B cell (primary cell): ENCODE data around the gene TBCD. TPM values are rescaled to one million over a fixed set of nuclear protein-coding genes. Genes with fewer than 3 reads are reported as not detected.

ENCODE experiments used
- ATAC-seq: fragments of 200-7000 bp; cut with Tn5 transposase; one replicate; pipeline ENCODE4 v1.10.0; 2021; ENCODE audit warnings: low read depth, mild to moderate bottlenecking, moderate number of reproducible peaks, moderate library complexity
- CTCF ChIA-PET: fragments of 350-600 bp; sonication (Branson Sonifier 250); formaldehyde crosslinking; loops from one replicate; lab custom pipeline; 2021; ENCODE audit warnings: antibody characterized with exemption, inconsistent platforms; lab: Charles Lee
- POLR2A ChIA-PET: fragments of 350-600 bp; sonication (Branson Sonifier 250); formaldehyde crosslinking; loops from one replicate; lab custom pipeline; 2021; ENCODE audit warnings: antibody characterized with exemption; lab: Charles Lee
- DNase-seq: peaks from one replicate; pipeline ENCODE4 v3.0.0; 2013
- H2AFZ ChIP-seq: 2 replicates; pipeline ENCODE4 v1.6.1; 2012; ENCODE audit warnings: mild to moderate bottlenecking, low read depth, low read length; ENCODE audit not compliant: insufficient read depth, poor library complexity, severe bottlenecking
- H3K27ac ChIP-seq, 2 donors: 1 replicate in 1 of 2; 2 replicates in 1 of 2; pipeline ENCODE4 v1.5.1; 2012 to 2013; ENCODE audit warnings: low read length in 2 of 2, mild to moderate bottlenecking in 2 of 2, moderate library complexity in 1 of 2
- H3K27me3 ChIP-seq, 4 experiments: fragments of 200-600 bp in 1 of 4; sonication (generic) in 1 of 4; replicated peaks in 1 of 4; 1 replicate in 2 of 4; 2 replicates in 2 of 4; pipeline versions ENCODE4 v1.6.1 to v1.7.0; 2013 to 2016; ENCODE audit warnings: low read length in 3 of 4, mild to moderate bottlenecking in 2 of 4, mixed read lengths in 1 of 4, moderate library complexity in 1 of 4; ENCODE audit not compliant: insufficient read depth in 4 of 4, control insufficient read depth in 3 of 4; ENCODE audit errors: control extremely low read depth in 1 of 4
- H3K36me3 ChIP-seq, 2 experiments: replicated peaks in 1 of 2; 1 replicate in 1 of 2; 2 replicates in 1 of 2; pipeline versions ENCODE4 v1.6.1 to v1.7.1; 2013; ENCODE audit warnings: low read length in 1 of 2; ENCODE audit not compliant: insufficient read depth in 2 of 2, control insufficient read depth in 1 of 2; ENCODE audit errors: control extremely low read depth in 1 of 2, extremely low read depth in 1 of 2
- H3K4me1 ChIP-seq, 2 donors: fragments of 200-600 bp in 1 of 2; sonication (generic) in 1 of 2; 1 replicate in 1 of 2; 2 replicates in 1 of 2; pipeline versions ENCODE4 v1.5.1 to v1.6.1; 2013 to 2017; ENCODE audit warnings: low read length in 2 of 2; ENCODE audit not compliant: control insufficient read depth in 2 of 2, insufficient read depth in 2 of 2
- H3K4me2 ChIP-seq: replicated peaks from 2 replicates; pipeline ENCODE3; 2012; ENCODE audit warnings: mild to moderate bottlenecking, low read depth, low read length; ENCODE audit not compliant: poor library complexity, severe bottlenecking
- H3K4me3 ChIP-seq, 5 experiments: fragments of 200-600 bp in 1 of 5; sonication (generic) in 1 of 5; 1 replicate in 3 of 5; 2 replicates in 2 of 5; pipeline versions ENCODE4 v1.5.1 to v1.7.0; 2011 to 2016; ENCODE audit warnings: low read length in 4 of 5, mild to moderate bottlenecking in 4 of 5, low read depth in 2 of 5, control low read depth in 1 of 5, moderate library complexity in 1 of 5; ENCODE audit not compliant: insufficient read depth in 1 of 5; ENCODE audit errors: control extremely low read depth in 1 of 5, extremely low read depth in 1 of 5
- H3K79me2 ChIP-seq: fragments of 200-600 bp; sonication (generic); one replicate; pipeline ENCODE4 v1.6.0; 2016; ENCODE audit warnings: low read length; ENCODE audit not compliant: control insufficient read depth, insufficient read depth
- H3K9ac ChIP-seq: fragments of 200-600 bp; sonication (generic); 2 replicates; pipeline ENCODE4 v1.6.1; 2017; ENCODE audit warnings: mild to moderate bottlenecking, low read length, moderate library complexity
- H3K9me3 ChIP-seq, 3 donors: one replicate each; pipeline versions ENCODE4 v1.6.1 to v1.7.1; 2013; ENCODE audit warnings: low read length in 2 of 3; ENCODE audit not compliant: control insufficient read depth in 2 of 3, insufficient read depth in 1 of 3; ENCODE audit errors: control extremely low read depth in 1 of 3
- H4K20me1 ChIP-seq: 2 replicates; pipeline ENCODE4 v1.6.0; 2012; ENCODE audit warnings: mild to moderate bottlenecking, low read length; ENCODE audit not compliant: insufficient read depth, control insufficient read depth, poor library complexity, severe bottlenecking
- H3K27ac Mint-ChIP-seq: one replicate; pipeline ENCODE4 v1.8.0; 2021; ENCODE audit warnings: mixed read lengths
- H3K27me3 Mint-ChIP-seq: one replicate; pipeline ENCODE4 v1.8.0; 2021; ENCODE audit warnings: mixed read lengths
- H3K4me1 Mint-ChIP-seq: one replicate; pipeline ENCODE4 v1.8.0; 2021; ENCODE audit warnings: mixed read lengths
- H3K4me3 Mint-ChIP-seq: one replicate; pipeline ENCODE4 v1.8.0; 2021; ENCODE audit warnings: mixed read lengths
- H3K9me3 Mint-ChIP-seq: one replicate; pipeline ENCODE4 v1.8.0; 2022; ENCODE audit warnings: mixed read lengths; ENCODE audit not compliant: insufficient read depth
- CTCF ChIP-seq: fragments of 200-600 bp; IDR thresholded peaks from one replicate; pipeline ENCODE4 v1.8.0; 2022; ENCODE audit warnings: antibody characterized with exemption, mild to moderate bottlenecking
- EZH2 ChIP-seq: IDR thresholded peaks from 2 replicates; pipeline ENCODE4 v1.6.1; 2012; ENCODE audit warnings: borderline replicate concordance, low read depth, mild to moderate bottlenecking, moderate library complexity, low read length; ENCODE audit not compliant: insufficient read depth, poor library complexity, severe bottlenecking
- WGBS: methylation state at CpG from one replicate; pipeline ENCODE4 v1.1.5; 2013; ENCODE audit warnings: missing lambda C conversion rate; ENCODE audit not compliant: insufficient coverage; 5-methylcytosine and 5-hydroxymethylcytosine counted together
- intact Hi-C: fragments of 100-400 bp; cut with micrococcal nuclease; formaldehyde crosslinking; loops from one replicate; pipeline ENCODE4 v1.10.0; 2022
- polyA plus RNA-seq: library from polyadenylated mRNA; depleted of rRNA; stranded (reverse); fragments of >200 nt; gene quantifications from 2 replicates; pipeline ENCODE4 v1.2.3, GENCODE V29; 2012
- total RNA-seq, 2 donors: library from RNA; stranded (reverse); fragments of 120-200 nt in 1 of 2; gene quantifications; 1 replicate in 1 of 2; 2 replicates in 1 of 2; pipeline versions ENCODE4 v1.2.3 to v1.2.4, GENCODE V29; 2013 to 2022

TBCD gene
- total and polyA plus RNA-seq, 2 donors (not counting 1 experiment from before 2014, with no cell fraction given): 60.8 to 101 TPM

- Histone ChIP-seq H3K27ac (no peak overlapping the region), H4K20me1 (no peaks in the 10 kb centered on the region), H3K9ac (no peak overlapping the region), H3K36me3 (no peaks in the 10 kb centered on the region), H3K4me1 (peaks cover 32 to 46% of the 10 kb centered on the region in 2 donors), H3K4me3 (no peak overlapping the region), H3K4me2 (no peak overlapping the region), H3K9me3 (no peaks in the 10 kb centered on the region), H3K79me2 (peaks cover 7% of the 10 kb centered on the region), H2AFZ (no peak overlapping the region), H3K27me3 (no peaks in the 10 kb centered on the region)
- Mint-ChIP-seq H3K27me3 (no peaks in the 10 kb centered on the region), H3K27ac (no peak overlapping the region), H3K9me3 (no peaks in the 10 kb centered on the region), H3K4me1 (peaks cover 35% of the 10 kb centered on the region), H3K4me3 (no peak overlapping the region)
- WGBS: 97% methylated on average over 29 of the region's 29 CpGs
- no peak for DNase-seq
- no peak for ATAC-seq
- no peak for TF ChIP-seq CTCF
- TF ChIP-seq EZH2: no peak
- ChIA-PET CTCF (interaction anchor here (0.9 kb wide), 1 partner anchor 109 kb away, joined by 3 read pairs; no protein-coding TSS in a partner anchor), POLR2A (no interaction called here)
- intact Hi-C loops: no loop called here
Measured at GRCh38 chr17:82890926-82891678, 139.2 kb downstream of the TBCD start.

- no peaks in the 10 kb centered on the region for H3K27me3 ChIP-seq
- POLR2A ChIA-PET: no interaction called here
- no peaks in the 10 kb centered on the region for H3K36me3 ChIP-seq
- H3K9ac ChIP-seq: no peak overlapping the region
- H4K20me1 ChIP-seq: no peaks in the 10 kb centered on the region
- peaks cover 8% of the 10 kb centered on the region for H3K79me2 ChIP-seq
- no peak for DNase-seq
- H3K4me3 ChIP-seq: no peak overlapping the region
- WGBS: 97% methylated on average over 10 of the region's 10 CpGs
- no peak overlapping the region for H2AFZ ChIP-seq
- no peaks in the 10 kb centered on the region for H3K9me3 ChIP-seq
- no peaks in the 10 kb centered on the region for H3K27me3 Mint-ChIP-seq
- H3K9me3 Mint-ChIP-seq: no peaks in the 10 kb centered on the region
- H3K4me3 Mint-ChIP-seq: no peak overlapping the region
- no peak overlapping the region for H3K4me2 ChIP-seq
- H3K4me1 ChIP-seq: peaks cover 29 to 40% of the 10 kb centered on the region in 2 donors
- CTCF ChIA-PET: interaction anchor here (1.4 kb wide), 1 partner anchor 110 kb away, joined by 4 read pairs; no protein-coding TSS in a partner anchor
- intact Hi-C loops: no loop called here
- TF ChIP-seq CTCF (no peak), EZH2 (no peak)
- H3K27ac ChIP-seq: no peak overlapping the region
- no peak for ATAC-seq
- no peak overlapping the region for H3K27ac Mint-ChIP-seq
- H3K4me1 Mint-ChIP-seq: peaks cover 30% of the 10 kb centered on the region
Measured at GRCh38 chr17:82891911-82892310, 140.0 kb downstream of the TBCD start.
